HG03457 (cell line): ENCODE measurements around the gene CCDC66.
A peak's percentile ranks its signal among the peaks of the same experiment; 100 is the strongest.

Experiments used
- ATAC-seq: cut with Tn5 transposase; IDR thresholded peaks from one replicate; pipeline ENCODE4 v1.9.1; 2021; ENCODE audit warnings: moderate number of reproducible peaks; ENCODE audit not compliant: unreplicated experiment

The CCDC66 gene

DNA sequence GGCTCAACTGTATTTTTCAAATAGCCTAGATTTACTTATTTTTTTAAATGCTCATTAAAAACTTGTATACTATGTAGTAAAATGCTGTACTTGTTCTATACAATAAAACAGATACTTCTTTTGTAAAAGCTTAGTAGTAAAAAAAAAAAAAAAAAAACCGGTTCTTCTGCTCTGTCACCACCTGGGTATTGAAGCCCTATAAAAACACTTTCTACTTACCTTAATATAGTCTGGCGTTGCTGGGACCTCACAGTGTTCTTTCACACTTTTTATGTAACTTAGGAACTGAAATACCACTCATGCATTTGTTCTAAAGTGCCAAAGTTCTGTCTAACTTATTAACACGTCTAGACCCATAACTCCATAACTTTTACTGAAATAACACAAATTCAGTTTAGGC is 64.7 kb downstream of the CCDC66 start:
- ATAC-seq = no peak

DNA sequence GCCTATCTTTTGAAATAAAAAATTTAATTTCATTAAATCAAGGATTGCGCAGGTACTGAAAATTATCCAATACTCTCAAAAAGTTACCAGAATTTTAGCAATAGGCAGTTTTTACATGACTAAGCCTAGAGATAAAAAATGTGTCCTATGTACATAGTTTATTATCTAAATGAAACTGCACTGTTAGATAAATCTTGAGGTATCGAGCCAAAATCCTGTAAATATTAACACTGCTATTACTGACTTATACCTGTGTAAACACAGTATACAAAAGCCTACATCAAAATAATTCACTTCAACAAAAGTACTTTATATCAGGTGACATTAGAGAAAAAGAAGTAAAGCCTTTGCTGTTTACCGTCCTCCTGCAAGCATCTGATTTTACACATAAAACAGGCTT is 65.4 kb downstream of the CCDC66 start:
- ATAC-seq = no peak

DNA sequence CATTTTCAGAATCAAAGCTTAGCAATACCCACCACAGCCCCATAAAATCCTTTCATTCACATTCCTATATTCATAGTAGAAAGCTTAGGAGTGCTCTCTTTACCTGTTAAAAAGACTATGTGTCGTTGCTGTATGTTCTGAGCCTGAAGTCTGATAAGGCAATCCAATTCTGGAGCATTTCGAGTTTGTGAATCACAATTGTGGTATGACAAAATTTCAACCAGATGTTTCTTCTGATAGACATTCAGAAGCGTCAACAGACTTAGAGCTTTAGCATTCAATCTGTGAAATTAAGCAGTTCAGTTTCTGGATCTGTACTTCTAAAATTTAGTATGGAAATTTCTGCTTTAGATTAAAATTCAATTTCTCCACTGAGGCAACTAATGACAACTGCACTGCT is 67.8 kb downstream of the CCDC66 start:
- ATAC-seq = no peak

DNA sequence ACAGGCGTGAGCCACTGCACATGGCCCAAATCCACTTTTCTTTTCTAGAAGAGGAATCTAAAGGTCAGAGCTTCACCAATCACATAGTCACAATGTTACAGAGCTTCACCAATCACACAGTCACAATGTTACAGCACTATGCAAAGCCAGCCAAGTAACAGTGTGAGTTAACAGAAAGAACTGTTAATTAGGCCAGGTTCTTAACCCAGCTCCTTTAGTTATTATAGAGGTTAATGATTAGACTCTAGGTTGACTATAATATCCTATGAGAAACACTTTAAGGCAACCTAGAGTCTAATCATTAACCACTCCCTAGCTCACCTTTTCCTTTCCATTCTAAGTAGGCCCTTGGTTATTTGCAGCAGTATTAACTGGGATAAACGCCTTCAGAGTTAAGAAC is 72.1 kb downstream of the CCDC66 start:
- peak; percentile 77 for ATAC-seq

DNA sequence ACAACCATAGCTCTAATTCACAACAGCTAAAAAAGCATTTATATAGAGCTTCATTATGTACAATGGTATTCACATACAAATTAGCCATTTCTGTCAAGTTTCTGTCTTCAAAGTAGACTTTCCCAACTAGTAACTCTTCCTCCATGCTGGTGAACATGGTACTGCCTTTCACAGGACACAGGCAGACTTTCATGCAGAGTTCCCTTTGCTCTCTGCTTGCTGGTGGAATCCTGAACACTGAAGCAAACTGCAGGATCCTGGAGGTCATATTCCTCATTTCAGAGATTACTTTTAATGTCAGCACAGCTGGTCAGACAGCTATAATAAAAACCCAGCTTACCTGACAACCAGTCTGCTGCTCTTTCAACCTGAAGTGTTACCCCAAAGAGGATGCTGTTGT is 72.5 kb downstream of the CCDC66 start:
- peak; percentile 34 for ATAC-seq

DNA sequence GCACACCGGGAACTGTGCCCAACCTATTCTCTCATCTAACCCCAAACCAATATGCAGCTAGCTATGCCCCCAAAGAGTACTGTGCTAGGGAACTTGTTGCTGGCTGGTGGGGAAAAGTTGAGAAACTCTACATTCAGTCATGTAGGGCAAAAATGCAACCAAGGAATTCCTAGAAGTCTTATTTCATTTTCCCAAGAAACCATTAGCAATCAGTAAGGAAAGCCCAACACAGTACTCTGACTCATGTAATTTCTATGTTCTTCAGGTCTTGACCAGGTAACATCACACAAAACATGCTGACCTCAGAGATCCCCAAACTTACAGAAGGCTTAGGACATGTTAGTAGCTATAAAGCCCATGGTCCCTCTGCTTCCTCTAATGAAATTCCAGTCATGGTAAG is 74.0 kb downstream of the CCDC66 start:
- no peak for ATAC-seq

DNA sequence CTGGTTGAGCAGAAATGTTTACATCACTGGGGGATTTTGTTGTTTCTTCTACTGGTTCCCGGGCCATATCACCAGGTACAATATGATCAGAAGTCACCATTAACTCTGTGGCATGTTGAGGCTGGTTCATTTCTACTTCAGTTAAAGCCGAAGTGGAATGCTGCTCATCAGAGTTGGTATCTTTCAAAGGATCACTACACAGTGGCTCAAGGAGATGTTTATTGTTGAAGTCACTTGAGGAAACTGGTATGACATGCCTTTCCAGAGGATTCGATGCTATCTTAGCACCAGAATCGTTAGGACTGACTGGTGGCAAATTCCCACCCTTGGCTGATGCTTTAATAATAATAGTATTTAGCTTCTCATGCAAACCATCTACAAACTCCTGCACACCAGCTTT is 76.2 kb downstream of the CCDC66 start:
- no peak for ATAC-seq

DNA sequence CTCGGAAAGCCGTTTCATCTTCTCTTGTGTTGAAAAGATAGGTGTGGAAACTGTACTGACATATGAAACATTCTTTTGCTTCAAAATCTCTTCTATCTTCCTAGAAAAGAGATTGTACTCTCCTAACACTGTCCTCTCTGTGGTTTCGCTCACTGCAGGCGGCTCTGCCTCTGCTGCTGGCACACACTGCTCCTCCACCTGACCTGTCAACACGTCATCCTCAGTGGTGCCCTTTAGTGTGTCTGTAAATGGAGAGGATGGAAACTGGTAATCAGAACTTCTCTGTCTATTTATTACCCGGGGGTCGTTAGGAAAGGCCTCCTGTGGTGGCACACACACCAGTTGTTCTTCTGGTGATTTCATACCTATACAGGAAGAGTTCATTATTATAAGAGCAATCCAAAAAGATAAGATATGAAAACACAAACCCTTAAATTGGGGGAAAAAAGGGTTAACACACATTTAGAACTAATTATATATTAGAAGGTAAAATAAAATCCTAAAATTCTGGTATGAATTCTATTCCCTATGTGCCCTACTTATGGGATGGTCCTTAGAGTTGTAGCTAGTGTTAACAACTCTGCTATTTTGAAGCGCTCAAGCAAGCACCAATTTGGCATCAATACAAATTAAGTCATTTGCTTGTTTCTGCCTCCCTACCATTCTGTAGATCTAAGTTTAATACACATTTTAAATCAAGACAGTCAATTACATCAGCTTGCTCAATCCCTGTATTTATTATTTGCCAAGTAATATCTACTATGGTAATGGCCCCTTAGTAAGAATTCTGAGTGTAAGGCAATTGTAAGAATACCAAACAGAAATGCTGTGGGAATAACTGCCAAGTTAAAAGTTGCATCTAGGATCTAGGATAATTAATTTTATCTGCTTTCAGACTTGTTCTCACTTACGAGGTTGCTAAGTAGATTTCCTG is 76.9 kb downstream of the CCDC66 start:
- no peak for ATAC-seq

DNA sequence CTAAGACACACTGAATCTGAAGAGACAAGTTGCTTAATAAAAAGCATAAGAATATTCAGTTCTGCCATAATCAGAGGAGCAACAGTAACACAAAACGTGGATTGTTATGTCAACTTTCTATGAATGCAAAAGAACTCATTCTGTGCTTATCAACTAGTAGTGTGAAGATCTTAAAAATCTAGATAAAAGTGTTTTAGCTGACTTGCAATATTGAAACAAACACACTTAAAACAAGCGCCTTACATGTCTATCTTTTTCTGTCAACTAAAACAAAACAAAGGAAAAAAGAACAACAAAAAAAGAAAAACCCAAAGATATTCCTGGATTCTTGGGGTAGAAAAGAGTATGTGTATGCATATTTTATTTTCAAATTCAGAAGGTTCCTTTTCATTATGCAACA is 88.4 kb downstream of the CCDC66 start:
- ATAC-seq = no peak

DNA sequence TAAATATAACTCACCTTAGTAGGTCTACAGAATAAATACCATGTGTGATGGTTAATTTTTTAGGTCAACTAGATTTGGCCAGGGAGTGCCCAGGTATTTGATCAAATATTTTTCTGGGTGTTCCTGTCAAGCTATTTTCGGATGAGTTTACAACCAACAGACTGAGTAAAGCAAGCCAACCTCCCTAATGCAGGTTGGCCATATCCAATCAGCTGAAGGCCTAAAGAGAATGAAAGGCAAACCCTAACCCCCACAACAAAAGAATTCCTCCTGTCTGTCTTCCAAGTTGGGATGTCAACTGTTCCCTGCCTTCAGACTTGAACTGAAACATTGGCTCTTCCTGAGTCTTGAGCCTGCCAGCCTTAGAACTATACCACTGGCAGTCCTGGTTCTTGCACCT is 97.5 kb downstream of the CCDC66 start:
- no peak for ATAC-seq

DNA sequence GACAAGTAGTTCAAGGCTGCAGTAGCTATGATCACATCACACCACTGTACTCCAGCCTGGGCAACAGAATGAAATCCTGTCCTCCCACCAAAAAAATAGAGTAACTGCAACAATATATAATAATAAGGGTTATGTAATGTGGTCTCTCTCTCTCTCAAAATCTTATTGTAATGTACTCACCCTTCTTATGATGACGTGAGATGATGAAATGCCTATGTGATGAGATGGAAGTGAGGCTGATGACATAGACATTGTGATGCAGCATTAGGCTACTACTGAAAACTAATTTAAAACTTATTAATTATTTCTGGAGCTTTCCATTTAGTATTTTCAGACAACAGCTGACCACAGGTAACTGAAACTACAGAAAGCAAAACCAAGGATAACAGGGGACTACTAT is 98.7 kb downstream of the CCDC66 start:
- no peak for ATAC-seq

DNA sequence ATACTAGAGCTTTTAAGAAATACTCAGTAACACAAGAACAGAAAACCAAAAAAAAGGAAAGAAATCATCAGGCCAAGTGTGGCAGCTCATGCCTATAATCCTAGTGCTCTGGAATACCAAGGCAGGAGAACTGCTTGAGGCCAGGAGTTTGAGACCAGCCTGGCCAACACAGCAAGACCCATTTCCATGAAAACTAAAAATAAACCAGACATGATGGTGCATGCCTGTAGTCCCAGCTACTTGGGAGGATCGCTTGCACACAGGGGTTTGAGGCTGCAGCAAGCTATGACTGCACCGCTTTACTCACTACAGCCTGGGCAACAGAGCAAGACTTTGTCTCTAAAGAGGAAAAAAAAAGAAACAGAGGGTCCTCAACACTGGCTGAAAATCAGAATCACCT is 107.8 kb downstream of the CCDC66 start:
- ATAC-seq = no peak

DNA sequence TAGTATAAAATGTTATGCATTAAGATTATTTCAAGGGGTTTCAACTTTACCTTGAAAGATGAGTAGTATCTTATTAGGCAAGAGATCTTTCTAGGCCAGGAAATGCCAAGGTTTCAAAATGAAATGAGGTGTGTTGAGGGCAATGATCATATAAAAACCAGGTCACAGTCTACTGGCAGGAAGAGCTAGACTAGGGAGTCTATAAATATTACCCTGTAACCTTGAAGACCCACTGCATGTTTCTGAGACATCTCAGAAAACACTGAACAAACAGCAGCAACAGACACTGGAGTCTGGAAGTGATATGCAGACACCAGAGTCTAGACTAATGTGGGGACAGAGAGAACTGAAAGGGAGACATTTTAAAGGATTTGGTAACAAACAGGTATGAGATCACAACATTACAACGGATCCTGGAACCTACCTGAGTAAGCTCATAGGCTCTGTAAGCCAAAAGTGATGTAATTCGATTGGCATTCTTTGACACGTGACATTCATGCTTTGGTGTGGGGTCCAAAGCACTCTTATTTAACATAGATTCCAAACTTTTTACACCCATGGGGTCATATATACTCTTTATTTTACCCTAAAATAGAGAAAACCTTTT is 111.1 kb downstream of the CCDC66 start:
- ATAC-seq = no peak
